Esophagus squamous epithelium (tissue), 4 donors: Measurements from ENCODE around the gene UBE2S.

ENCODE experiments used
- POLR2A ChIP-seq, 4 donors: fragments of 450-650 bp; IDR thresholded peaks; one replicate each; pipeline ENCODE4 v1.6.1; 2017; ENCODE audit warnings: antibody characterized with exemption in 4 of 4, mild to moderate bottlenecking in 4 of 4, moderate library complexity in 3 of 4
- TF ChIP-seq, protein P1 (sequence below), 6 experiments: fragments of 450-650 bp in 4 of 6; fragments of 200-600 bp in 2 of 6; sonication (generic) in 2 of 6; IDR thresholded peaks; one replicate each; pipeline ENCODE4 v1.5.1; 2016 to 2019; ENCODE audit warnings: antibody characterized with exemption in 6 of 6, mild to moderate bottlenecking in 4 of 6, moderate library complexity in 4 of 6

DNA sequence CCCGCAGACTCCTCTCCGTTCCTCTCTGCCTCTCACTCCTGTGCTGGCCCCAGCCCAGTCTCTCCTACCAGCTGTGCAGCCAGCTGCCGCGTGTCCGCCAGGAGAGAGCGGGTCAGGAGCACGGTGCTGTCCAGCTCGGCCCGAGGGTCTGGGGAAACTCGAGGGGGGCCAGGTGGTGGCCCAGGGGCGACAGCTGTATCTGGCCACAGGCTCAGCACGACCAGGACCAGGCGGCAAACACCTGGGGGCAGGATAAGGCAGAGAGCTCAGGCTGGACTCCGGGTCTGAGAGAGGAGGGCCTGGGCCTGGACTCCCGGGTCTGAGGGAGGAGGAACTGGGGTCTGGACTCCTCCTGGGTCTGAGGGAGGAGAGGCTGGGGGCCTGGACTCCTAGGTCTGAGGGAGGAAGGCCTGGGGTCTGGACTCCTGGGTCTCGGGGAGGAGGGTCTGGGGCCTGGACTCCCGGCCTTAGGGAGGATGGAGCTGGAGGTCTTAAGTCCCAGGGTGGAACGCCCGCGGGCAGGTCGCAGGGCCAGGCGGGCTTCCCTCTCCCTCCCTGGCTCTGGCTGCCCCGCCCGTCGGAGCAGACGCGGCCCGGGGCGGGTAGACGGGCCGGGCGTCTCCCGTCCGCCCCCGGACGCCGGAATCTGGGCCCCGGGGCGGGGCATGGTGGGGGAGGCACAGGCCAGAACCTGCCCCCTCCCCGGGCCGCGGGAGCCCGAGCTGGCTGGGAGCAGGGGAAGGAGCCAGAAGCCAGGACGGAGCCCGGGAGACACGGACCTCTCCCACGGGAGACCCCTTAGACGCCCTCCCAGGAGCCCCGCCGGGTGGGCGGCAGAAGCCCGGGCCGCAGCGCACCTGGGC is 38.7 kb downstream of the UBE2S start:
- TF ChIP-seq, protein P1, sequence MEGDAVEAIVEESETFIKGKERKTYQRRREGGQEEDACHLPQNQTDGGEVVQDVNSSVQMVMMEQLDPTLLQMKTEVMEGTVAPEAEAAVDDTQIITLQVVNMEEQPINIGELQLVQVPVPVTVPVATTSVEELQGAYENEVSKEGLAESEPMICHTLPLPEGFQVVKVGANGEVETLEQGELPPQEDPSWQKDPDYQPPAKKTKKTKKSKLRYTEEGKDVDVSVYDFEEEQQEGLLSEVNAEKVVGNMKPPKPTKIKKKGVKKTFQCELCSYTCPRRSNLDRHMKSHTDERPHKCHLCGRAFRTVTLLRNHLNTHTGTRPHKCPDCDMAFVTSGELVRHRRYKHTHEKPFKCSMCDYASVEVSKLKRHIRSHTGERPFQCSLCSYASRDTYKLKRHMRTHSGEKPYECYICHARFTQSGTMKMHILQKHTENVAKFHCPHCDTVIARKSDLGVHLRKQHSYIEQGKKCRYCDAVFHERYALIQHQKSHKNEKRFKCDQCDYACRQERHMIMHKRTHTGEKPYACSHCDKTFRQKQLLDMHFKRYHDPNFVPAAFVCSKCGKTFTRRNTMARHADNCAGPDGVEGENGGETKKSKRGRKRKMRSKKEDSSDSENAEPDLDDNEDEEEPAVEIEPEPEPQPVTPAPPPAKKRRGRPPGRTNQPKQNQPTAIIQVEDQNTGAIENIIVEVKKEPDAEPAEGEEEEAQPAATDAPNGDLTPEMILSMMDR (IDR thresholded peaks at IDR 0.05) = no peak
- TF ChIP-seq POLR2A (IDR thresholded peaks at IDR 0.05) = no peak
